K562 (cell line): ENCODE results near the gene DUS1L. TPM values are rescaled to one million over a fixed set of nuclear protein-coding genes. Genes with fewer than 3 reads are reported as not detected.

Experiments
- ATAC-seq: fragments of 200-7000 bp; cut with Tn5 transposase; 3 replicates; pipeline ENCODE4 v1.9.1; 2020; ENCODE audit warnings: moderate library complexity
- BruUV-seq: library from RNA; stranded (reverse); fragments of 400-500 nt; replicated peaks from 2 replicates; lab custom pipeline; 2021; lab: Mats Ljungman, UMichigan
- CTCF ChIA-PET: fragments of 300-600 bp; formaldehyde crosslinking; extraction: SDS; loops from one replicate; lab custom pipeline; 2021; ENCODE audit warnings: low intra/inter-chr PET ratio; lab: Yijun Ruan, JAX
- POLR2A ChIA-PET: fragments of 300-600, 350-650 bp; sonication (Branson Sonifier 250); formaldehyde crosslinking; extraction: SDS; loops from one replicate; lab custom pipeline; 2021; ENCODE audit warnings: antibody characterized with exemption, inconsistent platforms; lab: Yijun Ruan, JAX
- DNase-seq, 4 experiments: peaks; one replicate each; pipeline versions ENCODE4 v3.0.0 to v3.0.0-alpha.2; 2011 to 2018; ENCODE audit warnings: low spot score in 3 of 4, mixed read lengths in 3 of 4; ENCODE audit errors: extremely low read depth in 1 of 4
- FAIRE-seq: peaks from 2 replicates; lab custom pipeline; 2011; peaks lifted over from hg19 to GRCh38; lab: Jason Lieb, UNC
- H2AFZ ChIP-seq: 2 replicates; pipeline ENCODE4 v1.6.0; 2011; ENCODE audit warnings: low read depth, low read length, control low read depth, inconsistent platforms
- H3K27ac ChIP-seq: fragments of 200-600 bp; 3 replicates; pipeline ENCODE4 v1.8.0; 2011; ENCODE audit warnings: low read depth, mild to moderate bottlenecking, control low read depth, inconsistent platforms, low read length, moderate library complexity, mixed read lengths; ENCODE audit errors: extremely low read depth
- H3K27me3 ChIP-seq, 2 experiments: fragments of 300-600 bp in 1 of 2; 2 replicates in 1 of 2; 3 replicates in 1 of 2; pipeline versions ENCODE4 v1.6.0 to v1.8.0; 2011; ENCODE audit warnings: inconsistent platforms in 2 of 2, low read length in 2 of 2, mild to moderate bottlenecking in 1 of 2, mixed read lengths in 1 of 2, moderate library complexity in 1 of 2; ENCODE audit not compliant: control insufficient read depth in 2 of 2, insufficient read depth in 2 of 2
- H3K36me3 ChIP-seq: fragments of 300-600 bp; 3 replicates; pipeline ENCODE4 v1.8.0; 2011; ENCODE audit warnings: mild to moderate bottlenecking, low read length, inconsistent platforms; ENCODE audit not compliant: control insufficient read depth, insufficient read depth
- H3K4me1 ChIP-seq, 2 experiments: fragments of 200-600 bp in 1 of 2; replicated peaks in 1 of 2; 2 replicates in 1 of 2; 3 replicates in 1 of 2; pipeline versions ENCODE4 v1.5.1 to v1.8.0; 2011; ENCODE audit warnings: inconsistent platforms in 2 of 2, low read length in 2 of 2, mild to moderate bottlenecking in 1 of 2, mixed read lengths in 1 of 2, moderate library complexity in 1 of 2; ENCODE audit not compliant: control insufficient read depth in 2 of 2, insufficient read depth in 2 of 2
- H3K4me2 ChIP-seq: 2 replicates; pipeline ENCODE4 v1.6.1; 2011; ENCODE audit warnings: low read length, control low read depth, inconsistent platforms, mixed read lengths; ENCODE audit not compliant: insufficient read depth
- H3K4me3 ChIP-seq: fragments of 200-600 bp; sonication (generic), shearing (Covaris generic); 2 replicates; pipeline ENCODE4 v1.5.1; 2016; ENCODE audit warnings: control low read depth, inconsistent platforms
- H3K79me2 ChIP-seq: fragments of 200-600 bp; 3 replicates; pipeline ENCODE4 v1.8.0; 2011; ENCODE audit warnings: low read length, inconsistent platforms; ENCODE audit not compliant: control insufficient read depth, insufficient read depth
- H3K9ac ChIP-seq, 2 experiments: 2 replicates each; pipeline versions ENCODE4 v1.6.0 to v1.6.1; 2011; ENCODE audit warnings: low read depth in 2 of 2, low read length in 2 of 2, control low read depth in 1 of 2, inconsistent platforms in 1 of 2, mild to moderate bottlenecking in 1 of 2, mixed read lengths in 1 of 2; ENCODE audit not compliant: insufficient read depth in 1 of 2
- H3K9me1 ChIP-seq: one replicate; pipeline ENCODE4 v1.6.0; 2011; ENCODE audit warnings: inconsistent platforms, mild to moderate bottlenecking, low read length, moderate library complexity; ENCODE audit not compliant: control insufficient read depth, insufficient read depth
- H3K9me3 ChIP-seq: replicated peaks from 2 replicates; pipeline ENCODE4 v1.5.1; 2011; ENCODE audit warnings: low read depth, low read length, inconsistent platforms; ENCODE audit not compliant: control insufficient read depth, insufficient read depth
- H4K20me1 ChIP-seq: replicated peaks from 2 replicates; pipeline ENCODE4 v1.6.1; 2011; ENCODE audit warnings: low read length, inconsistent platforms, mixed read lengths; ENCODE audit not compliant: control insufficient read depth, insufficient read depth
- HMG20A ChIP-seq: fragments of 450-650 bp; formaldehyde crosslinking; conservative IDR thresholded peaks from 2 replicates; pipeline ENCODE4 v1.4.0; 2020; ENCODE audit warnings: mild to moderate bottlenecking, mixed read lengths
- MEF2A ChIP-seq: IDR thresholded peaks from 2 replicates; pipeline ENCODE4 v1.6.1; 2011; ENCODE audit warnings: low read depth, mild to moderate bottlenecking, low read length, moderate library complexity; ENCODE audit not compliant: control insufficient read depth
- PHB ChIP-seq: fragments of 250-450 bp; sonication (Bioruptor Pico); IDR thresholded peaks from 2 replicates; pipeline ENCODE4 v1.5.0; 2021
- RCOR1 ChIP-seq, 2 experiments: IDR thresholded peaks; 2 replicates each; pipeline ENCODE4 v1.6.1; 2012; ENCODE audit warnings: low read depth in 2 of 2, low read length in 2 of 2, borderline replicate concordance in 1 of 2, improper control_type of control experiment in 1 of 2
- WGBS: fragments of 100-300 bp; shearing (Covaris generic); methylation state at CpG from one replicate; pipeline ENCODE4 v1.1.6; 2016; ENCODE audit warnings: low coverage, mixed read lengths; ENCODE audit not compliant: insufficient coverage; ENCODE audit errors: missing lambda C conversion rate; 5-methylcytosine and 5-hydroxymethylcytosine counted together
- in situ Hi-C: fragments of 300-500 bp; cut with MboI; formaldehyde crosslinking; loops from 4 replicates; pipeline ENCODE4 v1.15.0; 2018; ENCODE audit warnings: inconsistent platforms, mixed read lengths
- intact Hi-C: fragments of 100-400 bp; cut with micrococcal nuclease; formaldehyde crosslinking; loops from 2 replicates; pipeline ENCODE4 v1.14.2; 2022
- polyA plus RNA-seq, 8 experiments: library from polyadenylated mRNA; depleted of rRNA in 4 of 8; stranded (reverse) in 5 of 8; unstranded in 3 of 8; fragments of >200 nt; fragmentation: Nextera tagmentation in 2 of 8; fragmentation: Illumina TruSeq in 1 of 8; extraction: Ambion mirVana in 2 of 8; extraction: Trizol in 1 of 8; gene quantifications; 2 replicates each; pipeline versions ENCODE4 v1.2.1 to v1.2.3, GENCODE V29; 2011 to 2014; ENCODE audit warnings: inconsistent platforms in 1 of 8, missing spikeins in 1 of 8
- total RNA-seq, 7 experiments: library from RNA; depleted of rRNA in 6 of 7; stranded (reverse); fragments of >200 nt in 6 of 7; fragmentation: Illumina TruSeq in 2 of 7; extraction: Trizol in 2 of 7; gene quantifications; 2 replicates each; pipeline versions ENCODE4 v1.2.1 to v1.2.3, GENCODE V29; 2011 to 2021; ENCODE audit warnings: low replicate concordance in 1 of 7
- TF ChIP-seq, protein P1 (sequence below), 2 experiments: fragments of 200-800 bp in 1 of 2; sonication (Bioruptor generic) in 1 of 2; sonication (generic) in 1 of 2; formaldehyde crosslinking in 1 of 2; IDR thresholded peaks in 1 of 2; conservative IDR thresholded peaks in 1 of 2; 2 replicates each; pipeline versions ENCODE4 v1.5.0 to v1.6.1; 2016 to 2020; ENCODE audit warnings: missing compliant biosample characterization in 1 of 2, missing genetic modification characterization in 1 of 2, missing genetic modification reagents in 1 of 2
- TF ChIP-seq, protein P2 (sequence below): fragments of 450-650 bp; formaldehyde crosslinking; IDR thresholded peaks from 2 replicates; pipeline ENCODE4 v1.4.0; 2022; ENCODE audit warnings: mild to moderate bottlenecking, moderate library complexity
- TF ChIP-seq, protein P3 (sequence below): sonication (generic); formaldehyde crosslinking; IDR thresholded peaks from 2 replicates; pipeline ENCODE4 v1.8.1; 2023; ENCODE audit warnings: mild to moderate bottlenecking, missing genetic modification reagents
- TF ChIP-seq, protein P4 (sequence below): fragments of 450-650 bp; IDR thresholded peaks from 2 replicates; pipeline ENCODE4 v1.6.1; 2016; ENCODE audit warnings: antibody characterized with exemption

The DUS1L gene
- total and polyA plus RNA-seq, 9 of the 15 experiments (the other 6 are each of a cell fraction or from before 2014, with no cell fraction given): 7.8 to 210 (median 83.9) TPM

DNA sequence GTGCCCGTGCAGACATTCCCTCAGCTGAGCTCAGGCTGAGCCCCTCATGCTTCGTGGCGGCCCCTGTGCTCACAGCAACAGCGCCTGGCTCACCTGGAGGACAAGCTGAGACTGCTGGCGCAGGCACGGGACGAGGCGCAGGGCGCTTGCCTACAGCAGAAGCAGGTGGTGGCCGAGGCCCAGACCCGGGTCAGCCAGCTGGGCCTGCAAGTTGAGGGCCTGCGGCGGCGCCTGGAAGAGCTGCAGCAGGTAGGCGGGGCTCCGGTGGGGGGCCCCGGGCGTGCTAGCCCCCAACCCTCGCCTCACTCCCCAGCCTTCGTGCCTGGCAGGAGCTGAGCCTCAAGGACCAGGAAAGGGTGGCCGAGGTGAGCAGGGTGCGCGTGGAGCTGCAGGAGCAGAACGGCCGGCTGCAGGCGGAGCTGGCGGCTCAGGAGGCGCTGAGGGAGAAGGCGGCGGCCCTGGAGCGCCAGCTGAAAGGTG is 35.6 kb downstream of the DUS1L start:
- in situ Hi-C loops (loop anchor here (5.0 kb wide), 1 partner anchor 127 kb away; no protein-coding TSS in a partner anchor), intact Hi-C loops (loop anchor here (1.0 to 10.0 kb wide), 3 partner anchors 67 to 315 kb away; partner anchors contain the start of gene FASN)
- Histone ChIP-seq H3K9me1 (no peaks in the 10 kb centered on the region), H3K4me2 (peak overlapping the region; percentile 59), H3K79me2 (peaks cover 19% of the 10 kb centered on the region), H3K4me1 (peaks cover 11 to 89% of the 10 kb centered on the region in 2 experiments), H3K27me3 (no peaks in the 10 kb centered on the region), H3K9me3 (no peaks in the 10 kb centered on the region), H2AFZ (no peak overlapping the region), H3K27ac (no peak overlapping the region), H3K4me3 (no peak overlapping the region), H3K9ac (peak overlapping the region in 1 of 2 experiments; percentile 88; a peak in 2 of 4 replicates), H4K20me1 (no peaks in the 10 kb centered on the region), H3K36me3 (peaks cover 22% of the 10 kb centered on the region; the same call in 2 of the 3 replicates)
- peak; percentile 1 for ATAC-seq
- no peak for DNase-seq
- TF ChIP-seq MEF2A: no peak
- TF ChIP-seq, protein P1, sequence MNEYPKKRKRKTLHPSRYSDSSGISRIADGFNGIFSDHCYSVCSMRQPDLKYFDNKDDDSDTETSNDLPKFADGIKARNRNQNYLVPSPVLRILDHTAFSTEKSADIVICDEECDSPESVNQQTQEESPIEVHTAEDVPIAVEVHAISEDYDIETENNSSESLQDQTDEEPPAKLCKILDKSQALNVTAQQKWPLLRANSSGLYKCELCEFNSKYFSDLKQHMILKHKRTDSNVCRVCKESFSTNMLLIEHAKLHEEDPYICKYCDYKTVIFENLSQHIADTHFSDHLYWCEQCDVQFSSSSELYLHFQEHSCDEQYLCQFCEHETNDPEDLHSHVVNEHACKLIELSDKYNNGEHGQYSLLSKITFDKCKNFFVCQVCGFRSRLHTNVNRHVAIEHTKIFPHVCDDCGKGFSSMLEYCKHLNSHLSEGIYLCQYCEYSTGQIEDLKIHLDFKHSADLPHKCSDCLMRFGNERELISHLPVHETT (CRISPR knock-in tag; conservative IDR thresholded peaks at IDR 0.05 in 1 of 2, IDR thresholded peaks at IDR 0.05 in 1 of 2): no peak
- TF ChIP-seq PHB (CRISPR knock-in tag): 0 out of 2 replicates have a peak, but pooled peaks have one; percentile 7
- no peak for TF ChIP-seq RCOR1 (IDR thresholded peaks at IDR 0.05; ENCODE audit: borderline replicate concordance in 1 of 2, low read depth in 2 of 2, low read length in 2 of 2)
- TF ChIP-seq, protein P2, sequence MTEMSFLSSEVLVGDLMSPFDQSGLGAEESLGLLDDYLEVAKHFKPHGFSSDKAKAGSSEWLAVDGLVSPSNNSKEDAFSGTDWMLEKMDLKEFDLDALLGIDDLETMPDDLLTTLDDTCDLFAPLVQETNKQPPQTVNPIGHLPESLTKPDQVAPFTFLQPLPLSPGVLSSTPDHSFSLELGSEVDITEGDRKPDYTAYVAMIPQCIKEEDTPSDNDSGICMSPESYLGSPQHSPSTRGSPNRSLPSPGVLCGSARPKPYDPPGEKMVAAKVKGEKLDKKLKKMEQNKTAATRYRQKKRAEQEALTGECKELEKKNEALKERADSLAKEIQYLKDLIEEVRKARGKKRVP (CRISPR knock-in tag): no peak
- TF ChIP-seq, protein P3, sequence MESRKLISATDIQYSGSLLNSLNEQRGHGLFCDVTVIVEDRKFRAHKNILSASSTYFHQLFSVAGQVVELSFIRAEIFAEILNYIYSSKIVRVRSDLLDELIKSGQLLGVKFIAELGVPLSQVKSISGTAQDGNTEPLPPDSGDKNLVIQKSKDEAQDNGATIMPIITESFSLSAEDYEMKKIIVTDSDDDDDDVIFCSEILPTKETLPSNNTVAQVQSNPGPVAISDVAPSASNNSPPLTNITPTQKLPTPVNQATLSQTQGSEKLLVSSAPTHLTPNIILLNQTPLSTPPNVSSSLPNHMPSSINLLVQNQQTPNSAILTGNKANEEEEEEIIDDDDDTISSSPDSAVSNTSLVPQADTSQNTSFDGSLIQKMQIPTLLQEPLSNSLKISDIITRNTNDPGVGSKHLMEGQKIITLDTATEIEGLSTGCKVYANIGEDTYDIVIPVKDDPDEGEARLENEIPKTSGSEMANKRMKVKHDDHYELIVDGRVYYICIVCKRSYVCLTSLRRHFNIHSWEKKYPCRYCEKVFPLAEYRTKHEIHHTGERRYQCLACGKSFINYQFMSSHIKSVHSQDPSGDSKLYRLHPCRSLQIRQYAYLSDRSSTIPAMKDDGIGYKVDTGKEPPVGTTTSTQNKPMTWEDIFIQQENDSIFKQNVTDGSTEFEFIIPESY (CRISPR knock-in tag): peak; percentile 95; the same call in 1 of the 2 replicates
- no peak for TF ChIP-seq HMG20A (CRISPR knock-in tag)
- TF ChIP-seq, protein P4, sequence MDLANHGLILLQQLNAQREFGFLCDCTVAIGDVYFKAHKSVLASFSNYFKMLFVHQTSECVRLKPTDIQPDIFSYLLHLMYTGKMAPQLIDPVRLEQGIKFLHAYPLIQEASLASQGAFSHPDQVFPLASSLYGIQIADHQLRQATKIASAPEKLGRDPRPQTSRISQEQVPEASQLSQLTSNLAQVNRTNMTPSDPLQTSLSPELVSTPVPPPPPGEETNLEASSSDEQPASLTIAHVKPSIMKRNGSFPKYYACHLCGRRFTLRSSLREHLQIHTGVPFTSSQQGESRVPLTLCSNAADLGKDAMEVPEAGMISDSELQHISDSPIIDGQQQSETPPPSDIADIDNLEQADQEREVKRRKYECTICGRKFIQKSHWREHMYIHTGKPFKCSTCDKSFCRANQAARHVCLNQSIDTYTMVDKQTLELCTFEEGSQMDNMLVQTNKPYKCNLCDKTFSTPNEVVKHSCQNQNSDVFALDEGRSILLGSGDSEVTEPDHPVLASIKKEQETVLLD: no peak
- no peak for FAIRE-seq
- no TSS peak for BruUV-seq
- WGBS: 80% methylated on average over 14 of the region's 31 CpGs
- ChIA-PET CTCF (interaction anchor here (0.6 to 2.4 kb wide), 3 partner anchors 12 to 124 kb away, joined by 3 to 27 read pairs (median 3); partner anchors contain the start of gene FASN), POLR2A (interaction anchor here (0.6 to 1.4 kb wide), 7 partner anchors 24 to 232 kb away, joined by 3 to 9 read pairs (median 3); no protein-coding TSS in a partner anchor)
